Measurements from ENCODE around the gene CDK1. TPM values are rescaled to one million over a fixed set of nuclear protein-coding genes. Genes with fewer than 3 reads are reported as not detected.
A peak's percentile ranks its signal among the peaks of the same experiment; 100 is the strongest.

CDK1 gene
- total and polyA plus RNA-seq, 2 donors (not counting 3 experiments of a cell fraction or from before 2014, with no cell fraction given) = 19.9 to 70.1 TPM

GRCh38 chr10:60809157-60809556 lies 30.9 kb downstream of the CDK1 start:
- H3K27ac ChIP-seq (ENCODE audit: insufficient read depth, low read depth, low read length) = no peak overlapping the region
- dilution Hi-C loops (cut with MboI; ENCODE audit: extremely low pct_ligation_motif_present, low sequenced_read_pairs) (no loop called here), intact Hi-C loops (cut with micrococcal nuclease) (no loop called here)
- ChIA-PET POLR2A (no interaction called here), CTCF (no interaction called here)
- no TSS peak for BruUV-seq (replicated peaks)
- H3K9me3 ChIP-seq (replicated peaks; ENCODE audit: control insufficient read depth, insufficient read depth, low read length) = no peaks in the 10 kb centered on the region
- H3K79me2 ChIP-seq (ENCODE audit: control insufficient read depth, insufficient read depth, low read length) = no peaks in the 10 kb centered on the region
- H3K9me1 ChIP-seq (replicated peaks; ENCODE audit: control insufficient read depth, extremely low read depth, insufficient read depth, low read length) = no peaks in the 10 kb centered on the region
- H3K4me1 ChIP-seq (ENCODE audit: control insufficient read depth, extremely low read depth, insufficient read depth, low read length) = peaks cover 8% of the 10 kb centered on the region
- no peaks in the 10 kb centered on the region for H3K27me3 ChIP-seq (ENCODE audit: control insufficient read depth in 2 of 2, insufficient read depth in 2 of 2, low read length in 2 of 2)
- TF ChIP-seq FOS (IDR thresholded peaks at IDR 0.05; ENCODE audit: borderline replicate concordance, insufficient read depth, low read length) = no peak
- H2AFZ ChIP-seq (ENCODE audit: low read depth, low read length) = no peak overlapping the region
- no peaks in the 10 kb centered on the region for H3K36me3 ChIP-seq (ENCODE audit: control insufficient read depth in 2 of 2, extremely low read depth in 1 of 2, insufficient read depth in 2 of 2, low read length in 2 of 2)
- DNase-seq (ENCODE audit: low read depth, low spot score) (no peak), FAIRE-seq (no peak)
- no peak overlapping the region for H3K4me3 ChIP-seq (replicated peaks in 1 of 3; ENCODE audit: insufficient read depth in 1 of 3, low read depth in 1 of 3, low read length in 3 of 3)
- no peak overlapping the region for H3K9ac ChIP-seq (replicated peaks; ENCODE audit: extremely low read depth, insufficient read depth, low read length)
- H3K4me2 ChIP-seq (ENCODE audit: insufficient read depth, low read length) = no peak overlapping the region
- H4K20me1 ChIP-seq (replicated peaks; ENCODE audit: control insufficient read depth, extremely low read depth, insufficient read depth, low read length) = no peaks in the 10 kb centered on the region

- intact Hi-C loops (cut with micrococcal nuclease) = loop anchor here (10.0 kb wide), 1 partner anchor 1624 kb away; no protein-coding TSS in a partner anchor
- H3K4me2 ChIP-seq (ENCODE audit: insufficient read depth, low read length) = peak overlapping the region; percentile 28
- TF ChIP-seq EZH2 (IDR thresholded peaks at IDR 0.05; ENCODE audit: borderline replicate concordance, low read depth, low read length, severe bottlenecking) = no peak
- TF ChIP-seq CTCF (IDR thresholded peaks at IDR 0.05; ENCODE audit: extremely low read depth in 1 of 2, insufficient read depth in 1 of 2, low read depth in 1 of 2, low read length in 2 of 2) = no peak
- TF ChIP-seq MYC (IDR thresholded peaks at IDR 0.05; ENCODE audit: low read depth, low read length) = no peak
- TF ChIP-seq JUN (IDR thresholded peaks at IDR 0.05; ENCODE audit: borderline replicate concordance, insufficient read depth, insufficient read length, low read depth) = no peak
- TF ChIP-seq FOS (IDR thresholded peaks at IDR 0.05; ENCODE audit: borderline replicate concordance, insufficient read depth, low read length) = no peak
- no peak for TF ChIP-seq POLR2AphosphoS5 (IDR thresholded peaks at IDR 0.05; ENCODE audit: insufficient read depth, low read depth, low read length)
- no peak for TF ChIP-seq POLR2A (IDR thresholded peaks at IDR 0.05; ENCODE audit: low read depth, low read length)
- TF ChIP-seq MAX (IDR thresholded peaks at IDR 0.05; ENCODE audit: insufficient read depth, insufficient read length) = no peak
- no peak for TF ChIP-seq GATA2 (IDR thresholded peaks at IDR 0.05; ENCODE audit: insufficient read depth, insufficient read length, low read depth, low read length)
Observed at GRCh38 chr10:60810437-60811182, 32.3 kb downstream of the CDK1 start.

More at GRCh38 chr10:60810437-60811182, 32.3 kb downstream of the CDK1 start:
- no peaks in the 10 kb centered on the region for H4K20me1 ChIP-seq (replicated peaks; ENCODE audit: control insufficient read depth, extremely low read depth, insufficient read depth, low read length)
- H3K27ac ChIP-seq (ENCODE audit: insufficient read depth, low read depth, low read length) = peak overlapping the region; percentile 26
- no peaks in the 10 kb centered on the region for H3K27me3 ChIP-seq (ENCODE audit: control insufficient read depth in 2 of 2, insufficient read depth in 2 of 2, low read length in 2 of 2)
- POLR2A ChIA-PET = no interaction called here
- dilution Hi-C loops (cut with MboI; ENCODE audit: extremely low pct_ligation_motif_present, low sequenced_read_pairs) = no loop called here
- no peak overlapping the region for H3K4me3 ChIP-seq (replicated peaks in 1 of 3; ENCODE audit: insufficient read depth in 1 of 3, low read depth in 1 of 3, low read length in 3 of 3)
- H3K9ac ChIP-seq (replicated peaks; ENCODE audit: extremely low read depth, insufficient read depth, low read length) = peak overlapping the region; percentile 51
- CTCF ChIA-PET = interaction anchor here (1.1 to 1.7 kb wide), 2 partner anchors 9 to 154 kb away, joined by 5 to 6 read pairs; no protein-coding TSS in a partner anchor
- H3K79me2 ChIP-seq (ENCODE audit: control insufficient read depth, insufficient read depth, low read length) = no peaks in the 10 kb centered on the region
- H3K9me1 ChIP-seq (replicated peaks; ENCODE audit: control insufficient read depth, extremely low read depth, insufficient read depth, low read length) = no peaks in the 10 kb centered on the region
- no peaks in the 10 kb centered on the region for H3K9me3 ChIP-seq (replicated peaks; ENCODE audit: control insufficient read depth, insufficient read depth, low read length)
- peaks cover 8% of the 10 kb centered on the region for H3K4me1 ChIP-seq (ENCODE audit: control insufficient read depth, extremely low read depth, insufficient read depth, low read length)
- FAIRE-seq (peak; percentile 8), DNase-seq (ENCODE audit: low read depth, low spot score) (peak; percentile 75)
- no peaks in the 10 kb centered on the region for H3K36me3 ChIP-seq (ENCODE audit: control insufficient read depth in 2 of 2, extremely low read depth in 1 of 2, insufficient read depth in 2 of 2, low read length in 2 of 2)
- H2AFZ ChIP-seq (ENCODE audit: low read depth, low read length) = peak overlapping the region; percentile 17
- TSS peak; percentile 97 for BruUV-seq (replicated peaks)

Data from endothelial cell of umbilical vein (primary cell).